GM10248 (cell line): Measurements from ENCODE around the gene LINS1.

Source experiments
- CTCF ChIA-PET: fragments of 300-600 bp; sonication (Branson Sonifier 250); formaldehyde crosslinking; extraction: SDS; loops from one replicate; lab custom pipeline; 2021; ENCODE audit warnings: antibody characterized with exemption; lab: Yijun Ruan, JAX
- POLR2A ChIA-PET: fragments of 350-650 bp; sonication (Branson Sonifier 250); formaldehyde crosslinking; extraction: SDS; loops from one replicate; lab custom pipeline; 2020; ENCODE audit warnings: antibody characterized with exemption; lab: Yijun Ruan, JAX
- DNase-seq: peaks from one replicate; pipeline ENCODE4 v3.0.0; 2012; ENCODE audit errors: extremely low spot score
- TF ChIP-seq, protein P1 (sequence below): IDR thresholded peaks from 2 replicates; pipeline ENCODE4 v1.5.1; 2012; ENCODE audit warnings: mild to moderate bottlenecking, low read depth; ENCODE audit errors: extremely low read depth, missing control alignments, control extremely low read depth

The LINS1 gene, protein sequence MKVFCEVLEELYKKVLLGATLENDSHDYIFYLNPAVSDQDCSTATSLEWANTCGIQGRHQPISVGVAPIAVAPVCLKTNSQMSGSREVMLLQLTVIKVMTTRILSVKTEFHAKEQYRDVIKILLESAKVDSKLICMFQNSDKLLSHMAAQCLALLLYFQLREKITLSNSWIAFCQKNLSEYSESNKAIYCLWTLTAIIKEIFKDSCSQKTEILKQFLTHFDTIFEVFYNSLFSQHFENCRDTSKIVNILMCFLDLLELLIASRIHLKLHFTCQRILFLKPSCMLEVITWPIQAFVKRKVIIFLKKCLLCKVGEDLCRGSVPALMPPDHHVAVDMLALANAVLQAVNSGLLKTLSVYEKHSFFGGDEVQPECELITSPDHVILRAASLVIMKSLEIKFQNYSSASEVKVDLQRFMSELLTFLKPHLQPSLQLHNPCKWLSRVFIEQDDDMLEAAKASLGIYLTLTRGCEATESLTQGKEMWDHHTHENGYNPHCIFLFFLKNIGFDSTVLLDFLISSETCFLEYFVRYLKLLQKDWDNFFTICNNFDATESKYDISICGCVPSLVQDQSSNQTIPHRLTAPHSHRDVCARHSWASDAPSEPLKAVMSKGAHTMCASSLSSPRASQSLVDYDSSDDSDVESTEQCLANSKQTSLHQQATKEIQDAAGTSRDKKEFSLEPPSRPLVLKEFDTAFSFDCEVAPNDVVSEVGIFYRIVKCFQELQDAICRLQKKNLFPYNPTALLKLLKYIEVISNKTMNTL

GRCh38 chr15:100602064-100602822, at the start of gene LINS1, which contains the start of gene ASB7:
Gene LINS1 (minus strand): TSS chr15:100602184. CDS start chr15:100580842, 21,342 bp downstream.
Gene ASB7 (plus strand): TSS chr15:100602589. CDS start chr15:100612217, 9,628 bp downstream.
- POLR2A ChIA-PET, result no interaction called here
- TF ChIP-seq, protein P1, sequence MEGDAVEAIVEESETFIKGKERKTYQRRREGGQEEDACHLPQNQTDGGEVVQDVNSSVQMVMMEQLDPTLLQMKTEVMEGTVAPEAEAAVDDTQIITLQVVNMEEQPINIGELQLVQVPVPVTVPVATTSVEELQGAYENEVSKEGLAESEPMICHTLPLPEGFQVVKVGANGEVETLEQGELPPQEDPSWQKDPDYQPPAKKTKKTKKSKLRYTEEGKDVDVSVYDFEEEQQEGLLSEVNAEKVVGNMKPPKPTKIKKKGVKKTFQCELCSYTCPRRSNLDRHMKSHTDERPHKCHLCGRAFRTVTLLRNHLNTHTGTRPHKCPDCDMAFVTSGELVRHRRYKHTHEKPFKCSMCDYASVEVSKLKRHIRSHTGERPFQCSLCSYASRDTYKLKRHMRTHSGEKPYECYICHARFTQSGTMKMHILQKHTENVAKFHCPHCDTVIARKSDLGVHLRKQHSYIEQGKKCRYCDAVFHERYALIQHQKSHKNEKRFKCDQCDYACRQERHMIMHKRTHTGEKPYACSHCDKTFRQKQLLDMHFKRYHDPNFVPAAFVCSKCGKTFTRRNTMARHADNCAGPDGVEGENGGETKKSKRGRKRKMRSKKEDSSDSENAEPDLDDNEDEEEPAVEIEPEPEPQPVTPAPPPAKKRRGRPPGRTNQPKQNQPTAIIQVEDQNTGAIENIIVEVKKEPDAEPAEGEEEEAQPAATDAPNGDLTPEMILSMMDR, result no peak
- peak; percentile 97 for DNase-seq
- CTCF ChIA-PET, result interaction anchor here (0.6 to 3.1 kb wide), 5 partner anchors 10 to 405 kb away, joined by 3 to 9 read pairs (median 3); no protein-coding TSS in a partner anchor

GRCh38 chr15:100651253-100651652, 49.3 kb upstream of the LINS1 start:
- no peak for DNase-seq
- ChIA-PET CTCF (no interaction called here), POLR2A (no interaction called here)
- TF ChIP-seq, protein P1, result no peak

- CTCF ChIA-PET, result no interaction called here
- DNase-seq, result no peak
- TF ChIP-seq, protein P1, result peak; percentile 17
- POLR2A ChIA-PET, result no interaction called here
Measured at GRCh38 chr15:100650685-100651084, 48.7 kb upstream of the LINS1 start.

GRCh38 chr15:100648951-100649350, 47.0 kb upstream of the LINS1 start:
- TF ChIP-seq, protein P1, result no peak
- ChIA-PET POLR2A (no interaction called here), CTCF (interaction anchor here (1.6 kb wide), 1 partner anchor 16 kb away, joined by 3 read pairs; no protein-coding TSS in a partner anchor)
- no peak for DNase-seq

DNA sequence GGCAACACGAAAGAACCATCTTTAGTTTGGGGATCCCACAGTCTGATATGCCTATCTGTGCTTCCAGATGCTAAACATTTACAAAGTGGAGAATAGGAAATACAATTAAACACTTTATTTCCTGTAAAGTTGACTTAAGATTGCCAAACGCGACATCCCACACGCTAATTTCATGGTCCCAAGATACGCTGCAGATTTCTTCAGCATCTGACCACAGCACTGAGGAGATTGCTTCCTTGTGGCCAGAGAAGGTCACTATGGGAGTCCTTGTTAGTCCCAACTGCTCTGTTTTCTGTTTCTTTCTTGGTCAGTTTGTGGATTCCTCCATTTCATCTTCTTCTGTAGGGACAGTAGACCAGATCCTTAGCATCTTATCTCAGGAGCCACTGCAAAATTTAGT, 43.7 kb upstream of the LINS1 start:
- no peak for DNase-seq
- TF ChIP-seq, protein P1, result no peak
- ChIA-PET POLR2A (no interaction called here), CTCF (interaction anchor here (2.2 kb wide), 1 partner anchor 363 kb away, joined by 8 read pairs; no protein-coding TSS in a partner anchor)

DNA sequence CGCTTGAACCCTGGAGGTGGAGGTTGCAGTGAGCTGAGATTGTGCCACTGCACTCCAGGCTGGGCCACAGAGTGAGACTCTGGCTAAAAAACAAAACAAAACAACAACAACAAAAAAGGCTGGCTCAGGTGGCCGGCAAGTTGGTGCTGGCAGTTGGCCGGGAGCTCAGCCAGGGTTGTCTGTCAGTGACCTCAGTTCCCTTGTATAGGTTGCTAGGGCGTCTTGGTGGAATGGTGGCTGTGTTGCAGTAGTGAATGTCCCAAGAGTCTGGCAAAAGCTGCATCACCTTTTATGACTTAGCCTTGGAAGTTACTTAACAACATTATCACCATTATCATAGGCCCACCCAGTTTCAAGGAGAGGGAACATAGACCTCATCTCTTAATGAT, 41.0 kb upstream of the LINS1 start:
- CTCF ChIA-PET, result no interaction called here
- POLR2A ChIA-PET, result no interaction called here
- TF ChIP-seq, protein P1, result no peak
- no peak for DNase-seq
